ENCODE measurements around the gene HYLS1.
"Not testable (repeated sequence)": the region's sequence is repeated elsewhere in the genome, so short reads cannot be mapped to it uniquely, and the experiment has no call there.

HYLS1 gene

GRCh38 chr11:125903711-125904659 lies 16.5 kb downstream of the HYLS1 start, which contains the start of gene DDX25:
Gene DDX25 (plus strand): TSS chr11:125904508. CDS start chr11:125904518, 10 bp downstream.
- no peak for DNase-seq (ENCODE audit: low read depth)

- DNase-seq (ENCODE audit: low read depth) = no peak
These were observed 17.2 kb downstream of the HYLS1 start for GRCh38 chr11:125904678-125905077.

GRCh38 chr11:125910226-125910849 lies 22.9 kb downstream of the HYLS1 start:
- DNase-seq (ENCODE audit: low read depth) = no peak

DNA sequence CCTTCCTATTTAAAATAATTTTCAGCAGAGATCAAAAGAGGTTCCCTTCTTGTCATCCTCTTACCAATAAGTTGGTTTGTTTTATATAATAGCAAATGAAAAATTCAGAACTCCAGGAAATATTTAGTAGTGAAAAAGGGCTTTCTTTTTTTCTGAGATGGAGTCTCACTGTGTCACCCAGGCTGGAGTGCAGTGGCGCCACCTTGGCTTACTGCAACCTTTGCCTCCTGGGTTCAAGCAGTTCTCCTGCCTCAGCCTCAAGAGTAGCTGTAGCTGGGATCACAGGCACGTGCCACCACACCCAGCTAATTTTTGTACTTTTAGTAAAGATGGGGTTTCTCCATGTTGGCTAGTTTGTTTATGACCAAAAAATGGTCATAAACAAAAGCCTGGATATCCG lies 27.1 kb downstream of the HYLS1 start:
- DNase-seq (ENCODE audit: low read depth) = not testable (repeated sequence)

- DNase-seq (ENCODE audit: low read depth) = no peak
These were observed 29.3 kb downstream of the HYLS1 start for GRCh38 chr11:125916683-125917347.

DNA sequence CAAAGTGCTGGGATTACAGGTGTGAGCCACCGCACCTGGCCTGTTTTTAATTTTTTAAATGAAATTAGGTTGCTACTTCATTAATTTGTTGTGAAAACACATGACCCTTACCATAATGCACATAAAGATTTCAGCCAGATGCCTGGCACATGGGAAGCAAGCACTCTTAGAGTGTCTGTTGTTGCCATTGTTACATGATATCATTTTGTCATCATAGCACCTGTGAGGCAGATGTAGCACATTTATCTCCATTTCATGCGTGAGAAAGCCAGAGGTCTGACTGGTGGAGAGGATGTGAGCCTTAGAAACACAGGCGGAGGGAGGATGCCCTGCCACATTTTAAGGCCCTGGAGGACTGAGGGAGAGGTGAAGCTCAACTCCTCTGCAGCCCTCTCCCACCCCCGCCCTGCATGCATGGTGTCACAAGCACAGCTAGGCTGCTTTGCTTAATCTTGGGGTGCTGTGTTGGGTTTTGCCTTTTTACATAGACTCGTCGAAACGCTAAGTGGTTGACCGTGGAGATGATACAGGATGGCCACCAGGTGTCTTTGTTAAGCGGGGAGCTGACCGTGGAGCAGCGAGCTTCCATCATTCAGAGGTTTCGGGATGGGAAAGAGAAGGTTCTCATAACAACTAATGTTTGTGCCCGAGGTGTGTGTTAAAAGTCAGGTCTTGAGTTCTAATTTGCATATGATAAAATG lies 30.8 kb downstream of the HYLS1 start:
- DNase-seq (ENCODE audit: low read depth) = no peak

GRCh38 chr11:125921042-125921441 lies 33.6 kb downstream of the HYLS1 start:
- no peak for DNase-seq (ENCODE audit: low read depth)

DNA sequence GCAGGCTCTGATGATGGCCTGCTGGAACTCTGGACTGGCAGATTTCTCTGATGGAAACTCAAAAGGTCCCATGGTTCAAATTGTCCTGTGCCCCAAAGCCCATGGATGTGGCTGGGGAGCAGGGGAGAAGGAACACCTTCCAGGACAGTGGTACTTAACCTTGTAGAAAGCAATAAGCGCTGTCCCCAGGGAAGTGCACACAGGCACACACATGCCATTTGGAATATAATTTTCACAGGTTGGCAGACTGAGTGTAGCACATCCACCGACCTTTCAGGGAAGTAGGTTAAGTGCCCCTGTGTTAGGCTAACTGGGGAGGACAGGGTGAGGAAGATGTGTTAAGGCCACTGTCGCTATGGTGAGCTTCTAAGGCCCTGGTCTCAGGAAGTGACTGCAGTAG lies 34.7 kb downstream of the HYLS1 start:
- DNase-seq (ENCODE audit: low read depth) = no peak

GRCh38 chr11:125923012-125923579 lies 35.6 kb downstream of the HYLS1 start:
- DNase-seq (ENCODE audit: low read depth) = peak; percentile 48

GRCh38 chr11:125923633-125924032 lies 36.2 kb downstream of the HYLS1 start:
- DNase-seq (ENCODE audit: low read depth) = no peak

- no peak for DNase-seq (ENCODE audit: low read depth)
These were observed 37.0 kb downstream of the HYLS1 start for GRCh38 chr11:125924384-125925007.

DNA sequence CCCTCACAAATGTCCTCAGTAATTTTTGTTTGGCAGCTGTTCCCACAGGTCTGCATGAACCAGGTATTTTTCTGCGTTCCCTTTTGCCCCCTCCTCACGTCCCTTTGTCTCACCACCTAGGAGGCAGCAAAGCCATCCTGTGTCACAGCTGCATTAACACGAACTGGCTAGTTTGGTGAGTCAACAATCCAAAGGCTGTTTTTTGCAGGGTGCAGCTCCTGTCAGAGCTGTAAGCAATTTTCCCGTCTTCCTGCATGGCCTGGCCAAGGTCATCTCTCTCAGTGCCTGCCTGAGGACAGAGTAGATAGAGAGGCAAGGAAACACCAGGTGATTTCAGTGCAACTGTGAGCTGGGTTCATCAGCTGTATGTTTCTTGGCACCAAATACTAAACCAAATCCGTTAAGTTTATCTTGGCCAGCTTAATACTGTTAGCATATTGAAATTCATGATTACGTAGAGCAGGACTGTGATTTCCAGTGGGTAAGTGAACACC lies 37.8 kb downstream of the HYLS1 start:
- DNase-seq (ENCODE audit: low read depth) = no peak

GRCh38 chr11:125925804-125926203 lies 38.3 kb downstream of the HYLS1 start:
- DNase-seq (ENCODE audit: low read depth) = no peak

GRCh38 chr11:125926682-125927081 lies 39.2 kb downstream of the HYLS1 start:
- no peak for DNase-seq (ENCODE audit: low read depth)

DNA sequence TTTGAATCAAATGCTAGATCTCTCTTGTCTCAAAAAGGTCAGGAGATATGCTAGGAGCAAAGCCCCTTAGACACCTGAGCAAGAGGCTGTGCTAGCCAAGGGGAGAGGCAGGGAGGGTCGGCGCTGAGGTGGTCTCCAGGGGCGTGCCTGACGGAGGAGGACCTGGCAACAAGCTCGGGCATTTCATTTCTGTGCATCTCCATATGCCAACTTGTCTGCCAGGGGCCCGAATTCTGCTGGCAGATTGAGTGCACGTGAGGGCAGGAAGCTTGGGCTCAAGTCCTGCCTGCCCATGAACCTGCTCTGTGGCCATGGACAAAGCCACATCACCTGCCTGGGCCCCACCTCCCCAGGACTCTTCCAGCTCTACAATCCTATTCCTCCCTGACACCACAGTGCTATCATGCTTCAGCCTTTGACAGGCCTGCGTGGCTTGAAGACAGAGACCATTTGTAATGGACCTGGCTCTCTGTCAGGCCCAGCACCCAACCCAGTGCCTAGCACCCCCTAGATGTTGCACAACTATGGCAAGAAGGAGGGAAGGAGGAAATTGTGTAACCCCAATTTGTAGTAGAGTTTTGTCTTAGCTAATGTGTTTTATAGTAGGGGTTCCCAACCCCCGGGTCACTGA lies 42.1 kb downstream of the HYLS1 start:
- no peak for DNase-seq (ENCODE audit: low read depth)

GRCh38 chr11:125930076-125930450 lies 42.6 kb downstream of the HYLS1 start:
- no peak for DNase-seq (ENCODE audit: low read depth)

DNA sequence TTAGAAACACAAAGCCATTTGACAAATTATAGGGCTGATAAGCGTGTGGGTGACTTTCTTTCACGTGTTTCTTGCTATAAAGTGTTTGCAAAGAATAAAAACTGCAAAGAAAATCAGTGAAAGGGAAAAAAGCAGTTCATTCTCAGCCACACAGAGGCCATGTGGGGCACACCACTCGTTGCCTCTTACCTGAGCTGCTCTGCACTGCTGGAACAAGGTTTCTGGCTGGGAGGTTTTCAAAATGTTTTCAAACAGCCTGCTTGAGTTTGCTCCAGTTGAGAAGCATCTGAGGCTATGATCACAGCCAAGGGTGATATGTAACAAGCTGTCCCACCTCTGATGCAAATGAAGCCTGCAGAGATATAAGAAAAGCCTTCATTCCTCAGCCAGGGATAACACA lies 43.6 kb downstream of the HYLS1 start:
- DNase-seq (ENCODE audit: low read depth) = no peak

DNA sequence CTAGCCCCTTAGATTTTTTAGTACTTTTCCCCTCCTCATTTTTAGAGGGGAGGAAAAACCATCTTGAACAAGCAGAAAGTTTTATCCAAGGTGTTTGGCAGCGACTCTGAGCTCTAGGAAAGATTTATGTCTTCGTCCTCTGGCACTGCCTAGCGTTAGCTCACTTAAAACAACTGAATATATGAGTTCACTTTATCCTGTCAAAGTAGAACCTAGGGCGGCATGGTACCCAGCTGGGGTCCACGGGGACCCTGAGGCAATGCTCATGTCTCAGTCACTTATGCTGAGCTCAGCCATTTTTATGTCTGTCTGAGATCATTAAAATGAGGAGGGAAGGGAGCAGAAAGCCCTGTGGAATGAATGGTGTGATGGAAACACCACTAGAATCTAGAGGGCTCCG lies 44.2 kb downstream of the HYLS1 start:
- no peak for DNase-seq (ENCODE audit: low read depth)

GRCh38 chr11:125932301-125932700 lies 44.8 kb downstream of the HYLS1 start:
- DNase-seq (ENCODE audit: low read depth) = no peak

DNA sequence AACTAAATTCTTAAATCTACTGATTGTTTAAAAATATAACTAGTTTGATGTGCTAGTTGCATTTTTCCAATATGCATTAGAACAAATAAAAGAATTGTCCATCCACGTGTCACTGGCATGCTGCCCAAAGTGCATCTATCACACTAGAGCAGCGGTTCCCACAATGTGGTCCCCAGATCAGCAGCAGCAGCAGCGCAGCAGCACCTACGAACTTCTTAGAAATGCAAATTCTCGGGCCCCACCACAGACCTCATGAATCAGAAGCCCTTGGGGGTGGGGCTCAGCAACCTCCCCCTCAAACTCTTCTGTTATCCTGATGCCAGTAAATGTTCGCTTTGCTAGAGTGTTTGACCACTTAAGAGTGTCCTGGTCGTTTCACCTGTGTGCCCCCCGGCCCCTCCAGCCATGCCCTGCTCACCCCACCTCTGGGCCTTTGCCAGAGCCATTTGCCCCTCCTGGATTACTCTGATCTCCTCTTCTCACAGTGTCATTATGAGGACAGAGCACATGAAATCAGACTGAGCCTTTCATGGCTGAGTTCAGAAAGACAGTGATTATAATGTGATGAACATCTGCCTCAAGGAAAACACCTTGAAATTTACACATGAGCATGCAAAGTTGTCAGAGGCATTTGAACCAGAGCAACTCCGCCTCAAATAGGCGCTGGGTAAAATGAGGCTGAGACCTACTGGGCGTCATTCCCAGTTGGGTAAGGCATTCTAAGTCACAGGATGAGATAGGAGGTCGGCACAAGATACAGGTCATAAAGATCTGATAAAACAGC lies 45.8 kb downstream of the HYLS1 start:
- DNase-seq (ENCODE audit: low read depth) = no peak
